ENCODE measurements around the gene KLHL5. TPM values are rescaled to one million over a fixed set of nuclear protein-coding genes. Genes with fewer than 3 reads are reported as not detected.

Gene KLHL5
- total RNA-seq, 2 donors from 2014 or later: 25.1 to 41.1 TPM

DNA sequence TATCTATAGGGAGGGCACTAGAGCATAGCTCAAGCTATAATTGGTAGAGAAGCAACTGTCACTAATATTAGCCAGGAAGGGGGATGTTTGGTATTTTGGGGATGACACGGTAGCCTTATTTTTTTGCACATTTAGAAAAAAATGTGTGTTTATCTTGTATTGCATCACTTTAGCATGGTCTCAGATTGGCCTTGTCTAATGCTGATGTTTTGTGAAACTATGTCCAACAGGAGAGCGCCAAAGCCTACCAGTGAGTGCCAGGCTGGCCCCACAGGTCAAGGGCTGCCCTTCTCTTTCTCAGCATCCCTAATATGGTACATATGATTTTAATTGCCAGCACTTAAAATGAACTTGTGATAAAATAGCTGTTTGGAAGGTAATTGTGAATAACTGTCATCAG is 95.5 kb downstream of the KLHL5 start:
- H3K9ac ChIP-seq (ENCODE audit: extremely low read depth, low read length, poor library complexity, severe bottlenecking): no peak overlapping the region
- no peaks in the 10 kb centered on the region for H3K4me1 ChIP-seq (ENCODE audit: control insufficient read depth, insufficient read depth, low read length)
- no peaks in the 10 kb centered on the region for H3K27me3 ChIP-seq (ENCODE audit: control insufficient read depth, insufficient read depth, low read length, poor library complexity, severe bottlenecking)
- 86 to 100% methylated on average over 1 to 2 of the region's 2 CpGs for WGBS, 2 experiments (ENCODE audit: insufficient coverage in 1 of 2, insufficient read length in 1 of 2)
- Mint-ChIP-seq H3K4me3 (no peak overlapping the region), H3K4me1 (no peaks in the 10 kb centered on the region), H3K27me3 (ENCODE audit: insufficient read depth) (no peaks in the 10 kb centered on the region), H3K36me3 (ENCODE audit: low read depth) (no peaks in the 10 kb centered on the region), H3K9me3 (no peaks in the 10 kb centered on the region), H3K27ac (no peak overlapping the region)
- no peaks in the 10 kb centered on the region for H3K36me3 ChIP-seq (ENCODE audit: control insufficient read depth, insufficient read depth, low read length)
- DNase-seq: no peak
- H3K4me3 ChIP-seq (ENCODE audit: low read length): no peak overlapping the region
- H3K9me3 ChIP-seq (ENCODE audit: control insufficient read depth, low read length): no peaks in the 10 kb centered on the region
- TF ChIP-seq, protein P1, sequence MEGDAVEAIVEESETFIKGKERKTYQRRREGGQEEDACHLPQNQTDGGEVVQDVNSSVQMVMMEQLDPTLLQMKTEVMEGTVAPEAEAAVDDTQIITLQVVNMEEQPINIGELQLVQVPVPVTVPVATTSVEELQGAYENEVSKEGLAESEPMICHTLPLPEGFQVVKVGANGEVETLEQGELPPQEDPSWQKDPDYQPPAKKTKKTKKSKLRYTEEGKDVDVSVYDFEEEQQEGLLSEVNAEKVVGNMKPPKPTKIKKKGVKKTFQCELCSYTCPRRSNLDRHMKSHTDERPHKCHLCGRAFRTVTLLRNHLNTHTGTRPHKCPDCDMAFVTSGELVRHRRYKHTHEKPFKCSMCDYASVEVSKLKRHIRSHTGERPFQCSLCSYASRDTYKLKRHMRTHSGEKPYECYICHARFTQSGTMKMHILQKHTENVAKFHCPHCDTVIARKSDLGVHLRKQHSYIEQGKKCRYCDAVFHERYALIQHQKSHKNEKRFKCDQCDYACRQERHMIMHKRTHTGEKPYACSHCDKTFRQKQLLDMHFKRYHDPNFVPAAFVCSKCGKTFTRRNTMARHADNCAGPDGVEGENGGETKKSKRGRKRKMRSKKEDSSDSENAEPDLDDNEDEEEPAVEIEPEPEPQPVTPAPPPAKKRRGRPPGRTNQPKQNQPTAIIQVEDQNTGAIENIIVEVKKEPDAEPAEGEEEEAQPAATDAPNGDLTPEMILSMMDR (conservative IDR thresholded peaks at IDR 0.05): no peak
- no peak overlapping the region for H3K27ac ChIP-seq (ENCODE audit: low read depth, low read length)

GRCh38 chr4:39166177-39166576 is 104.1 kb downstream of the KLHL5 start:
- no peak for DNase-seq
- TF ChIP-seq, protein P1 (conservative IDR thresholded peaks at IDR 0.05): no peak

DNA sequence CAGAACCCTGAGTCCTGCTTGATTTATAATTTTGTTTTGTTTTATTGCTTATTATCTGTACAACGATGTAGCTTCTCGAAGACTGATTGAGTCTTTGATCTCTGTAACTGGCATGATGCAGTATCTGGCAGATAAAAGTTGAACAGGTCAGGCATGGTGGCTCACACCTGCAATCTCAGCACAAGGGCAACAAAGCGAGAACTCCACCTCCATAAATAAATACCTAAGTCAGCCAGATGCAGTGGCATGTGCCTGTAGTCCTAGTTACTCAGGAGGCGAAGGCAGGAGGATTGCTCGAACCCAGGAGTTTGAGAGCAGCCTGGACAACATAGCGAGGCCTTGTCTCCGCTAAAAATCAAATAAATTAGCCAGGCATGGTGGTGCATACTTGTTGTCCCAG is 104.6 kb downstream of the KLHL5 start:
- TF ChIP-seq, protein P1 (conservative IDR thresholded peaks at IDR 0.05): no peak
- no peak overlapping the region for H3K27ac Mint-ChIP-seq
- H3K9me3 Mint-ChIP-seq: no peaks in the 10 kb centered on the region
- H3K4me1 Mint-ChIP-seq: no peaks in the 10 kb centered on the region
- Histone ChIP-seq H3K27me3 (ENCODE audit: control insufficient read depth, insufficient read depth, low read length, poor library complexity, severe bottlenecking) (no peaks in the 10 kb centered on the region), H3K4me3 (ENCODE audit: low read length) (no peak overlapping the region), H3K9ac (ENCODE audit: extremely low read depth, low read length, poor library complexity, severe bottlenecking) (no peak overlapping the region), H3K27ac (ENCODE audit: low read depth, low read length) (no peak overlapping the region), H3K4me1 (ENCODE audit: control insufficient read depth, insufficient read depth, low read length) (no peaks in the 10 kb centered on the region), H3K9me3 (ENCODE audit: control insufficient read depth, low read length) (no peaks in the 10 kb centered on the region), H3K36me3 (ENCODE audit: control insufficient read depth, insufficient read depth, low read length) (no peaks in the 10 kb centered on the region)
- no peaks in the 10 kb centered on the region for H3K36me3 Mint-ChIP-seq (ENCODE audit: low read depth)
- WGBS, 2 experiments (ENCODE audit: insufficient coverage in 1 of 2, insufficient read length in 1 of 2): 86 to 89% methylated on average over 6 to 7 of the region's 7 CpGs
- no peak overlapping the region for H3K4me3 Mint-ChIP-seq
- no peak for DNase-seq
- H3K27me3 Mint-ChIP-seq (ENCODE audit: insufficient read depth): no peaks in the 10 kb centered on the region

More at GRCh38 chr4:39166177-39166576, 104.1 kb downstream of the KLHL5 start:
- Mint-ChIP-seq H3K27me3 (ENCODE audit: insufficient read depth) (no peaks in the 10 kb centered on the region), H3K36me3 (ENCODE audit: low read depth) (no peaks in the 10 kb centered on the region), H3K4me3 (no peak overlapping the region), H3K9me3 (no peaks in the 10 kb centered on the region), H3K27ac (no peak overlapping the region), H3K4me1 (no peaks in the 10 kb centered on the region)
- Histone ChIP-seq H3K27me3 (ENCODE audit: control insufficient read depth, insufficient read depth, low read length, poor library complexity, severe bottlenecking) (no peaks in the 10 kb centered on the region), H3K36me3 (ENCODE audit: control insufficient read depth, insufficient read depth, low read length) (no peaks in the 10 kb centered on the region), H3K4me1 (ENCODE audit: control insufficient read depth, insufficient read depth, low read length) (no peaks in the 10 kb centered on the region), H3K9me3 (ENCODE audit: control insufficient read depth, low read length) (no peaks in the 10 kb centered on the region), H3K9ac (ENCODE audit: extremely low read depth, low read length, poor library complexity, severe bottlenecking) (no peak overlapping the region), H3K4me3 (ENCODE audit: low read length) (no peak overlapping the region), H3K27ac (ENCODE audit: low read depth, low read length) (no peak overlapping the region)
- 81 to 95% methylated on average over 3 of the region's 3 CpGs for WGBS, 2 experiments (ENCODE audit: insufficient coverage in 1 of 2, insufficient read length in 1 of 2)
